ENCODE results near the gene DUSP8.

DUSP8 gene

GRCh38 chr11:1557904-1558774 lies 13.9 kb downstream of the DUSP8 start:
- peak in 9 of 42 donors; percentile 47 to 71 (median 61) for DNase-seq
- intact Hi-C loops (cut with DNase I) = no loop called here

- intact Hi-C loops (cut with DNase I) = no loop called here
- peak in 1 of 42 donors; percentile 27 for DNase-seq
These were observed 14.8 kb downstream of the DUSP8 start for GRCh38 chr11:1557051-1557884.

GRCh38 chr11:1556278-1556902 lies 15.7 kb downstream of the DUSP8 start:
- intact Hi-C loops (cut with DNase I) = no loop called here
- peak in 1 of 42 donors; percentile 30 for DNase-seq

GRCh38 chr11:1555713-1556153 lies 16.3 kb downstream of the DUSP8 start:
- intact Hi-C loops (cut with DNase I) = no loop called here
- DNase-seq = peak in 1 of 42 donors; percentile 28

GRCh38 chr11:1554981-1555712 lies 16.9 kb downstream of the DUSP8 start:
- intact Hi-C loops (cut with DNase I) = no loop called here
- DNase-seq = peak in 1 of 42 donors; percentile 2

- intact Hi-C loops (cut with DNase I) = no loop called here
- no peak for DNase-seq
These were observed 18.1 kb downstream of the DUSP8 start for GRCh38 chr11:1553808-1554594.

- DNase-seq = peak in 39 of 42 donors; percentile 44 to 91 (median 77)
- intact Hi-C loops (cut with DNase I) = loop anchor here (5.0 kb wide), 1 partner anchor 83 kb away; no protein-coding TSS in a partner anchor
These were observed 22.4 kb downstream of the DUSP8 start for GRCh38 chr11:1549338-1550330.

- DNase-seq = peak in 20 of 42 donors; percentile 38 to 82 (median 62)
- intact Hi-C loops (cut with DNase I) = loop anchor here (5.0 kb wide), 1 partner anchor 84 kb away; no protein-coding TSS in a partner anchor
These were observed 23.6 kb downstream of the DUSP8 start for GRCh38 chr11:1548221-1549070.

- intact Hi-C loops (cut with DNase I) = loop anchor here (5.0 kb wide), 1 partner anchor 85 kb away; no protein-coding TSS in a partner anchor
These were observed 24.5 kb downstream of the DUSP8 start for GRCh38 chr11:1547467-1548098.

GRCh38 chr11:1546536-1547466 lies 25.3 kb downstream of the DUSP8 start:
- intact Hi-C loops (cut with DNase I) = loop anchor here (5.0 kb wide), 1 partner anchor 86 kb away; no protein-coding TSS in a partner anchor
- DNase-seq = peak in 35 of 42 donors; percentile 38 to 83 (median 69)

More at GRCh38 chr11:1547467-1548098, 24.5 kb downstream of the DUSP8 start:
- DNase-seq = peak in 1 of 42 donors; percentile 47

- intact Hi-C loops (cut with DNase I) = loop anchor here (5.0 kb wide), 1 partner anchor 86 kb away; no protein-coding TSS in a partner anchor
- DNase-seq = no peak
These were observed 26.0 kb downstream of the DUSP8 start for GRCh38 chr11:1546077-1546535.

GRCh38 chr11:1545432-1545831 lies 26.6 kb downstream of the DUSP8 start:
- intact Hi-C loops (cut with DNase I) = loop anchor here (2.0 to 5.0 kb wide), 2 partner anchors 29 to 87 kb away; no protein-coding TSS in a partner anchor
- DNase-seq = no peak

GRCh38 chr11:1544536-1544935 lies 27.5 kb downstream of the DUSP8 start:
- intact Hi-C loops (cut with DNase I) = loop anchor here (2.0 kb wide), 1 partner anchor 30 kb away; no protein-coding TSS in a partner anchor
- DNase-seq = no peak

All from head of caudate nucleus (tissue), 42 donors.